ACHN (cell line): ENCODE data around the gene MCOLN2.
"Not testable (repeated sequence)": the region's sequence is repeated elsewhere in the genome, so short reads cannot be mapped to it uniquely, and the experiment has no call there.

Experiments
- DNase-seq: peaks from one replicate; pipeline ENCODE4 v3.0.0-alpha.2; 2015
- in situ Hi-C: cut with HindIII; loops from 2 replicates; pipeline ENCODE4 v1.10.0; 2017; ENCODE audit warnings: low sequenced_read_pairs, low pct_ligation_motif_present, low pct_unique_long_range_greater_than_20kb

Gene MCOLN2

GRCh38 chr1:84991097-84991920 is 5.6 kb downstream of the MCOLN2 start:
- in situ Hi-C loops = no loop called here
- DNase-seq = no peak

- DNase-seq = no peak
- in situ Hi-C loops = no loop called here
Measured at GRCh38 chr1:84988588-84988987, 8.3 kb downstream of the MCOLN2 start.

- DNase-seq, in situ Hi-C loops: not testable (repeated sequence)
Measured at GRCh38 chr1:84986561-84986960, 10.4 kb downstream of the MCOLN2 start.

GRCh38 chr1:84985365-84985764 is 11.5 kb downstream of the MCOLN2 start:
- no peak for DNase-seq
- in situ Hi-C loops = no loop called here

GRCh38 chr1:84982395-84982794 is 14.5 kb downstream of the MCOLN2 start:
- in situ Hi-C loops = no loop called here
- DNase-seq = no peak

- in situ Hi-C loops = no loop called here
- DNase-seq = no peak
Measured at GRCh38 chr1:84975035-84975434, 21.9 kb downstream of the MCOLN2 start.

- in situ Hi-C loops = no loop called here
- no peak for DNase-seq
Measured at GRCh38 chr1:84973498-84974334, 23.2 kb downstream of the MCOLN2 start.

GRCh38 chr1:84972377-84972987 is 24.4 kb downstream of the MCOLN2 start:
- DNase-seq = no peak
- in situ Hi-C loops = no loop called here

- in situ Hi-C loops = no loop called here
- no peak for DNase-seq
Measured at GRCh38 chr1:84971957-84972356, 25.0 kb downstream of the MCOLN2 start.

- in situ Hi-C loops = no loop called here
- DNase-seq = no peak
Measured at GRCh38 chr1:84969489-84970250, 27.2 kb downstream of the MCOLN2 start.

GRCh38 chr1:84968865-84969264 is 28.0 kb downstream of the MCOLN2 start:
- no peak for DNase-seq
- in situ Hi-C loops = no loop called here

GRCh38 chr1:84968101-84968500 is 28.8 kb downstream of the MCOLN2 start:
- in situ Hi-C loops = no loop called here
- DNase-seq = no peak

GRCh38 chr1:84967666-84968065 is 29.2 kb downstream of the MCOLN2 start:
- in situ Hi-C loops = no loop called here
- no peak for DNase-seq

GRCh38 chr1:84963021-84963420 is 33.9 kb downstream of the MCOLN2 start:
- no peak for DNase-seq
- in situ Hi-C loops = no loop called here

GRCh38 chr1:84961316-84961715 is 35.6 kb downstream of the MCOLN2 start:
- no peak for DNase-seq
- in situ Hi-C loops = no loop called here

GRCh38 chr1:84960371-84960770 is 36.5 kb downstream of the MCOLN2 start:
- DNase-seq = no peak
- in situ Hi-C loops = no loop called here

- in situ Hi-C loops = no loop called here
- DNase-seq = no peak
Measured at GRCh38 chr1:84959294-84959693, 37.6 kb downstream of the MCOLN2 start.

- DNase-seq = no peak
- in situ Hi-C loops = no loop called here
Measured at GRCh38 chr1:84957966-84958365, 38.9 kb downstream of the MCOLN2 start.

- DNase-seq = no peak
- in situ Hi-C loops = no loop called here
Measured at GRCh38 chr1:84956655-84957054, 40.3 kb downstream of the MCOLN2 start.
